GM18858 (cell line): ENCODE data around the gene COX6A2.

Source experiments
- ATAC-seq: cut with Tn5 transposase; IDR thresholded peaks from one replicate; pipeline ENCODE4 v1.9.1; 2021; ENCODE audit not compliant: unreplicated experiment

COX6A2 gene

DNA sequence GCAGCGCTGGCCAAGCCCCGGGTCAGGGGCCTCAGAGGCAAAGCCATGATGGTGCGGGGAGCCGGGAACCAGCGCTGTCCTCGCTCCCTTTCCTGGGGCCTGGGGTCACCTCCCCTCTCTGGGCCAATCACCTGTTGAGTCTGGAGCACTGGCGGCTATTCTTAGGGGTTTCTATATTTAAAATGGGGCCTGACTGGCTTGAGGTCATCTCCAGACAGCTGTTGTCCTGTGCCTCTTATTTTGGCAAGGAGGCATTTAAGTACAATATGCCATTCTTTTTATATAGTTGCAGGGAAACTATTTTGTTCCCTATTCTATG, at the start of gene COX6A2:
COX6A2 (minus strand) TSS at position 82 of the 319 bp plus-strand sequence; CDS start at position 47, 35 bp downstream.
- no peak for ATAC-seq

DNA sequence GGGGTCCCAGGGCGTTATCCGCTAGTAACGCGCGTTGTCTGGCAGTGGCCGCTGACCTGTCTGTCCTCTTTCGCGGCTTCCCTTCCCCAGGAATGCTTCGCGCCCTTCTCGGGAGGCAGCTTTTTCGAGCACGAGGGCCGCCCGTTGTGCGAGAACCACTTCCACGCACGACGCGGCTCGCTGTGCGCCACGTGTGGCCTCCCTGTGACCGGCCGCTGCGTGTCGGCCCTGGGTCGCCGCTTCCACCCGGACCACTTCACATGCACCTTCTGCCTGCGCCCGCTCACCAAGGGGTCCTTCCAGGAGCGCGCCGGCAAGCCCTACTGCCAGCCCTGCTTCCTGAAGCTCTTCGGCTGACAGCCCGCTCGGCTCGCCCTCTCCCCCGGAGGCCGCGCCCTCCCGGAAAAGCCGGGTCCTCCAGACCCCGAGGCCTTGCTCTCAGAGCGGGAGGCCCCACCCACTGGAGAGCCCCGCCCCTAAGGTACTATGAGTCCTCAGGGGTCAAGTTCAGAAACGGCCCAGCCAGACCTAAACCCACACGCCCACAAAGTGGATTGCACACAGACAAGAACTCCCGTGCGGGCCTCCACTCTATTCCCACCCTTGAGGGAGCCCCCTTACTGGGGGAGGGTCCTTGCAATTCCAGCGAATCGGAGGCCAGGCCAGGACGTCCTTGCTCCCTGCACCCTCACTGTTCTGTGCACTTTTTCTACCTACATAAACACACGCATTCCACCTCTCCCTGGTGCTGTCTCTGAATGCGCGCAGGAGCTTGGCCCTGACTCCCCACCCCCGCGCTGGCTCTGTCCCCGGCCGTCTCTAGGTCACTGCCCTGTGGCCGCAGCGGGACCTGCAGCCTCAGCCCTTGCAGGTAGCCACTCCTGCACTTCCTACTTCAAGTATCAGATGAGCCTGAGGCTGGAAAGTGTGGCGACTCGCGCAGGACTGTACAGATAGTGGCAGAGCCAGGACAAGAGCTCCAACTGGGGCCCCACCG, 49.4 kb upstream of the COX6A2 start:
- no peak for ATAC-seq

DNA sequence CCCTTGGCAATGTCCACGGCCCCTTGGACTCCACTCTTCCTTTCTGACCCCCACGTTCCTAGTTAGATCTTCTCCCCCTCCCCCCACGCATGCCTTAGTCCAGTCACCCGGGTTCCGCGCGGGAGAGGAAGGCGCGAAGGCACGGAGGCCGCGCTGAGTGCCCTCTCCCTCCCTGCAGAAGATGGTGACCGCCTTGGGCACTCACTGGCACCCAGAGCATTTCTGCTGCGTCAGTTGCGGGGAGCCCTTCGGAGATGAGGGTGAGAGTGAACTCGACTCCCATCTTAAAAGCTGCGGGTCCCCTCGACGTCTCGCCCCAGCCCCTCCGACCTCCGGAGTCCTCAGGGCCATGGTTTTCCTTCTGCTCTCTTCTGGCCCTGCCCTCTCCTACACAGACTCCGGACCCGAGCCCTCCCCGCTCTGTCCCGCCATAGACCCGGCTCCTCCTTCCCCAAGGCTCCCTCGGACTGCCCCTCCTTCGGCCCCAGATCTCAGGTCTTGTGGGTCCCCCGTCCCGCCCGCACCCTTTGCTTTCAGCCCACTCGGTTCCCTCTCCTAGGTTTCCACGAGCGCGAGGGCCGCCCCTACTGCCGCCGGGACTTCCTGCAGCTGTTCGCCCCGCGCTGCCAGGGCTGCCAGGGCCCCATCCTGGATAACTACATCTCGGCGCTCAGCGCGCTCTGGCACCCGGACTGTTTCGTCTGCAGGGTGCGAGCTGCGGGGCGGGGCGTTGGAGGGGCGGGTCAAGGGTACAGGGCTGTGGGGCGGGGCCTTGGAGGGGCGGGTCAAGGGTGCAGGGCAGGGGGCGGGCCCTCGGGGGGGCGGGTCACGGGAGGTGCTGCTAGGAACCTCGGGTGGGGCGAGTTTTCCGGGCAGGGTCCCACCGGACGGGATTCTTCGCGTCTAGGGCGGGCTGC, 48.4 kb upstream of the COX6A2 start:
- ATAC-seq, result peak; percentile 37

DNA sequence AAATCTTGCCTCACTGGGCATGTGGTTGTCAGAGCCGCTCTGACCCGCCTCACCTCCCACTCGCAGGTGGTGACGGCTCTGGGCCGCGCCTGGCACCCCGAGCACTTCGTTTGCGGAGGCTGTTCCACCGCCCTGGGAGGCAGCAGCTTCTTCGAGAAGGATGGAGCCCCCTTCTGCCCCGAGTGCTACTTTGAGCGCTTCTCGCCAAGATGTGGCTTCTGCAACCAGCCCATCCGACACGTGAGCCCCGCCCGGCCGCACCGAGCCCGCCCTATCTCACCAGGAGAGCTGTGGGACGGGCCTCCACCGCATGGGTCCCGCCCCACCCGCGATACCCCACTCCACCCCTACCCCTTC, 47.8 kb upstream of the COX6A2 start:
- ATAC-seq, result no peak

DNA sequence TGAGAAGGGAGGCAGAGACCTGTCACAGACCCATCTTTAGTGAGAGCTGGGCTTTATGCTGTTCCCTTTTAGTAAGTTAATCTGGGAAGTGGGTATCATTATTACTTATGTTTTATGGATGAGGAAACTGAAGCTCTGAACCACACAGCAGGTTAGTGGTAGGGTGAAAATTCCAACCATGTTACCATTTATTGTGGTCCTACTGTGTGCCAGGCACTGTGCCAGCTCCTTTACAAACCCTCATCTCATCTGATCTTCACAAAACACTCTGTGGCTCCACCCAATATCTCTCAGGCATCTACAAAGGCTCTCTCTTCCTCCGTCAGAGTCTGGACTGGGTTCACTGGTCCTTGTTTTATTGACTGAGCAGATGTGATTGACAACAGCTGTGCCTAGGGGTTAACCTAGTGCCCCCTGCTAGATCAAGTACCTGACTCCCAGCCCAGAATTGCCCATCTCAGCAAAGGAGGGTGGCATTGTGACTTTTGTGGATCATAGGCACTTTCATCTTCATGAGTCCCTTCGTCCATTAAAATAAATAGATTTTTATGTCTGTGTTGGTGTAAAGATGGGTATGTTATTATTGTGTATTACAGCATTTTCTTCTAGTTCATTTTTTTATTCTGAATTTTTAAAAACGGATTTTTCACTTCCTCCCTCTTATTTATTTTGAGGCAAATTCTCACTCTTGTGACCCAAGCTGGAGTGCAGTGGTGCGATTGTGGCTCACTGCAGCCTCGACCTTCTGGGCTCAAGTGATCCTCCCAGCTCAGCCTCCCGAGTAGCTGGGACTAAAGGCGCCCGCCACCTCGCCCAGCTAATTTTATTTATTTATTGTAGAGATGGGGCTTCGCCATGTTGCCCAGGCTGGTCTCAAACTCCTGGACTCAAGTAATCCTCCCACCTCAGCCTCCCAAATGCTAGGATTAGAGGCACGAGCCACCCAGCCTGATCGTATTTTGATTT, 46.9 kb upstream of the COX6A2 start:
- ATAC-seq, result no peak

DNA sequence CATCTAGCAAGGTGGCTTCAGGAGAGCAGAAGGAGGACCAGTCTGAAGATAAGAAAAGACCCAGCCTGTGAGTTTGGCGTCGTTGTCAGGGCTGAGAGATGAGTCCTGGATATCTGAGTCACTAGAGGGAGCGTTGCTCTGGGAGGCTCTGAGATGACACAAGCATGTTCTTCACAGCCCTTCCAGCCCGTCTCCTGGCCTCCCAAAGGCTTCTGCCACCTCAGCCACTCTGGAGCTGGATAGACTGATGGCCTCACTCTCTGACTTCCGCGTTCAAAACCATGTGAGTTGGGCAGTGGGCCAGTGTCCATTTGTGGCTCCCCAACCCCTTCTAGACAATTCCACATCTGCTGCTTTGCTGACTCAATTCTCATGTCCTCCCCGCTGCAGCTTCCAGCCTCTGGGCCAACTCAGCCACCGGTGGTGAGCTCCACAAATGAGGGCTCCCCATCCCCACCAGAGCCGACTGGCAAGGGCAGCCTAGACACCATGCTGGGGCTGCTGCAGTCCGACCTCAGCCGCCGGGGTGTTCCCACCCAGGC, 46.1 kb upstream of the COX6A2 start:
- ATAC-seq, result no peak

DNA sequence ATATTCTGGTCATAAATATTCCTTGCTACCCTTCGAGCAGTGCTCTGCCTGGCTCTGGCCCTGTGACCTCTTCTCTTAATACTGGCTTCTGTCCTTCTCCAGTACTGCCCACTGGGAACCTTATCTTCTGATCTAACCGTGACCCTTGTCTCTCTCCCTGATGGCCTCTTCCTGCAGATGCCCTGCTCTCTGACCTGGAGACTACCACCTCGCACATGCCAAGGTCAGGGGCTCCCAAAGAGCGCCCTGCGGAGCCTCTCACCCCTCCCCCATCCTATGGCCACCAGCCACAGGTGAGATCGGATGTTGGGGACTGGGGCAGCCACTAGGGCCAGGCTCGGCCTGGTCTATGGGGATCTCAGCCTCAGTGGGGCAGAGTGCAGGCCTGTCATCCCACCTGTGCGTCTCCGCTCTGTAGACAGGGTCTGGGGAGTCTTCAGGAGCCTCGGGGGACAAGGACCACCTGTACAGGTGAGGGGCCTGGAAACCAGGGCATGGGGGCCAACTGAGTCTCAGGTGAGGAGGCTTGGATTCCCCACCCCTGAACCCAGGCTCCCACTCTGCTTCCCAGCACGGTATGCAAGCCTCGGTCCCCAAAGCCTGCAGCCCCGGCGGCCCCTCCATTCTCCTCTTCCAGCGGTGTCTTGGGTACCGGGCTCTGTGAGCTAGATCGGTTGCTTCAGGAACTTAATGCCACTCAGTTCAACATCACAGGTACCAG, 45.3 kb upstream of the COX6A2 start:
- no peak for ATAC-seq

DNA sequence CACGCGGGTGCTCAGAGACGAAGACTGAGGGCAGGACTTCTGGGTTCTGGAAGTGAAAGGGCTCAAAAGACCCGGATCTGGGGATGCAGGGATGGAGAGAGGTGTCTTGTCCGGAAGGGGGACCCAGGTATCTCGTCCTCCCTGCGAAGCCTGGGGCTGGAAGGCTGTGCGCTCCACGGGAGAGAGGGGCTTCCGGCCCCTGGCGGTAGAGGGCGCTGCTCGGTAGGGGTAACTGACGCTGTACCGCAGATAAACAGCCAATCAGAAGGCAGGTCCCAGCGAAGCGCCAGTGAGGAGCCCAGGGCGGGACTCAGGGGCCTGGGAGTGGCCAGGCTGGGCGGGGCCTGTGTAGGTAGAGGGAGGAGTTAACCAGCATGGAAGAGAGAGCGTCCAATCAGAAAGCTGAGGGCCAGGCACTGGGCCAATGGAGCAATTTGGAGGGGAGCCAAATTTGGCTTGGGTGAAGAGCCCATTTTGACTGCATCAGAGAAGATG, 44.6 kb upstream of the COX6A2 start:
- no peak for ATAC-seq

DNA sequence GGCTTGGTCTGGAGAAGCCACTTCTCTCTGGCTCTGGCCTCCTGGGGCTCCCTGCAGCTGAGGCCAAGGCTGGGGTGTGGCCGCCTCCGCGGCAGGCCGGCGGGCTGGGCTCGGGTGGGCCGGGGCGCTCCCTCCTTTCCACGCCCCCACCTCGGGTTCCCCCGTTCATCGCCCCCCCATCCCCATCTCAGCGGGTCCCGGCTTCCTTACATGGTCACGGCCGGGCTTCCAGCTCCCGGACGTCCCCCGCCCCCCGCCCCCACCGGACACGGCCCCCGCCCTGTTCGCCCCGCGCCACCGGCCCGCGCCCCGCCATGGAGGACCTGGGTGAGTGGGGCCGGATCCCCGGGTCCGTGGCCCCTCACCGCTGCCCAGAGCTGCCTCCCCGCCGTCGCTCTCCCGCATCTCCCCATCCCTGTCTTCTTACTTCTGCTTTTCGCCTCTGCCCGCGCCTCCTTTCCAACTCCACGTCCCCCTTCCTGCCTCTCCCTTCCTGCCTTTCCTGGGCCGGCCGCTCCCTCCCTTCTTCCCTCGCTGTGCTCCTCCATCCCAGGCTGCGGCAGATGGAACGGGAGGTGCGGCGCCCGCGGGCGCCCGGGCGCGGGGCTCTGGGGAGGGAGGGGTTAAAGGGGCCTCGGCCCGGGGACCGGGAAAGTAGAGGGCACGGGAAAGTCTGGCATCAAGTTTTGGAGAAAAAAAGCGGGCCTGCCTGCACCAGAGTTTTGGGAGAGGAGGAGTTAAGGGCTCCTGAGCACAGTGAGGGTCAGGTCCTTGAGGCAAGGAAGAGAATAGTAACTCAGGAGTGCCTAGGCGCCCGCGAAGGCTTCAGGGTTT, 43.9 kb upstream of the COX6A2 start, which contains the start of gene TGFB1I1:
TGFB1I1 (plus strand) TSS at position 278 of the 834 bp plus-strand sequence; CDS start at position 315, 37 bp downstream.
- no peak for ATAC-seq

DNA sequence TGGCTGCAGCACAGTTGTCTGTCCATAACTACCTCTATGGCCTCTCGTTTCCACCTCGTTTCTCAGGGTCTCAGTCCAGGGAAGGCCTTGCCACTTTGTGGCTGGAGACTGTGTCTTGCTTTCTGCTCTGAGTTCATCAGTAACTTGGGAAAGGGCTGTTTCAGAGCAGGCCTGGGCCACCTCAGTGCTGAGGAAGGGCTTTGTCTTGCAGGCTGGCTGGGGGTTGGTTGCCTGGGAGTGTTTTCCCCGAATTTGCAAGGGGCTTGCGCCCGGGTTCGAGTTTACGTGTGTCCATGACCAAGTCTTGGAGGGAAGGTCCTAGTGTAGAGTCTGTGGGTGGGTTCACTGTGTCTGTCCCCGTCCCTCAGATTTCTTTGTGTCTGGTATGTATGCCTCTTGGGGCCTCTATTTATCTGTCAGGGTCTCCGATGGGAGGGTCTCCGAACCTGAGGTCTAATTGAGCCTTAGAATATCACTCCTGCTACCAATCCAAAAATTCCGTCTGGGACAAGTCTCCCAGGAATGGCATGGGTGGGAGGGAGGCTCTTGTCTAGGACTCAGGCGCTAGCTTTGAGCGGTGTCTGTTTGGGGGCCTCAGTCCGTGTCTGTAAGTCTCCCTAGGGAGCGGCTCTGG, 43.2 kb upstream of the COX6A2 start:
- ATAC-seq, result no peak

DNA sequence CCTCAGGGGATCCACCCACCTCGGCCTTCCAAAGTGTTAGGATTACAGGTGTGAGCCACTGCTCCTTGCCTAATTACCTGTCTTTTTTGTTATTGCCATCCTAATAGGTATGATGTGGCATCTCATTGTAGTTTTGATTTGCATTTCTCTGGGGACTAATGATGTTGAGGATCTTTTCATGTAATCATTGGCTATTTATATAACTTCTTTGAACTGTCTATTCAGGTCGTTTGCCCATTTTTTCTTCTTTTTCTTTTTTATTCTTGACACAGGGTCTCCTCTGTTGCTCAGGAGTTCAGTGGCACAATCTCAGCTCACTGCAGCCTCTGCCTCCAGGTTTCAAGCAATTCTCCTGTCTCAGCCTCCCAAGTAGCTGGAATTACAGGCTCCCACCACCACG, 42.5 kb upstream of the COX6A2 start:
- no peak for ATAC-seq

DNA sequence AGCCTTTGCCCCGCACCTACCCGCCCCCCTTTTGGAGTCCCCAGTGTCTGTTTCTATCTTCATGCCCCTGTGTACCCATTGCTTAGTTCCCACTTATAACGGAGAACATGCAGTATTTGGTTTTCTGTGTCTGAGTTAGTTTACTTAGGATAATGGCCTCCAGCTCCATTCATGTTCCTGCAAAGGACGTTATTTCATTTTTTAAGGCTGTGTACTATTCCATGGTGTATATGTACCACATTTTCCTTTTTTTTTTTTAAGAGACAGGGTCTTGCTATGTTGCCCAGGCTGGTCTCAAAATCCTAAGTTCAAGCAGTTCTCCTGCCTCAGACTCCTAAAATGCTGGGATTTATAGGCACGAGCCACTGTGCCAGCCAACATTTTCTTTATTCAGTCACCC, 39.7 kb upstream of the COX6A2 start:
- ATAC-seq, result no peak

DNA sequence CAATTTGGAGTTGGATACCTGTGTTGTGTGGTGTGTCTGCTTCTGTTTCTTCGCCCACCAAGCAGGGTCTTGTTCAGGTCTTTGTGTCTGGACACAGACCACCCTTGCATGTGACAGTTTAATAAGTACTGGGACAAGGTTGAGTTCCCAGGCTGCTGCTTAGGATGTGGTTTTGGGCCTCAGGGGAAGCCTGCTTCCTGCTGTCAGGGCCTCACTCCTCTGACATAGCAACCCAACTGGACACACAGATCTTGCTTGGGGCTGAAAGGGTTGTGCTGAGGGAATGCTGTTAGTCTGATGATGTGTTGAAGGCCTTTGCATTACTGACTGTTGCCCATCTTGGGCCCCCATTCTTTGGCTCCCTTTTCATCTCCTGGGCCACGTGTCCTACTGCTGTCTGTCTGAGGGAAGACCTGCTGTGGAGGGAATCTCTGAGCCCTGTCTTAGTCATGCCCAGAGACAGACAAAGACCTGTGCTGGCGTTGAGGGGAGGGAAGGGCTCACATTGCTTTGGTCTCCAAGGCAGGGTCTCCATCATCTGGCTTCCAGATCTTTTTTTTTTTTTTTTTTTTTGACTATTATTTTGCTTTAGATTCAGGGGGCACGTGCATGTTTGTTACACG, 39.1 kb upstream of the COX6A2 start:
- no peak for ATAC-seq

DNA sequence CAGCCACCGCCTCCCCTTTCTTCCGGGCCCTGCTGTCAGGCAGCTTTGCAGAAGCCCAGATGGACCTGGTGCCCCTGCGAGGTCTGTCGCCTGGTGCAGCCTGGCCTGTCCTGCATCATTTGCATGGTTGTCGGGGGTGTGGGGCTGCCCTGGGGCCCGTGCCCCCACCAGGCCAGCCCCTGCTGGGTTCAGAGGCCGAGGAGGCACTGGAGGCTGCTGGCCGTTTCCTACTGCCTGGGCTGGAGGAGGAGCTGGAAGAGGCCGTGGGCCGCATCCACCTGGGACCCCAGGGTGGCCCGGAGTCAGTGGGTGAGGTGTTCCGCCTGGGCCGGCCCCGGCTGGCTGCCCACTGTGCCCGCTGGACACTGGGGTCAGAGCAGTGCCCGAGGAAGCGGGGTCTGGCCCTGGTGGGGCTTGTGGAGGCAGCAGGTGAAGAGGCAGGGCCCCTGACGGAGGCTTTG, 38.3 kb upstream of the COX6A2 start:
- ATAC-seq, result no peak

DNA sequence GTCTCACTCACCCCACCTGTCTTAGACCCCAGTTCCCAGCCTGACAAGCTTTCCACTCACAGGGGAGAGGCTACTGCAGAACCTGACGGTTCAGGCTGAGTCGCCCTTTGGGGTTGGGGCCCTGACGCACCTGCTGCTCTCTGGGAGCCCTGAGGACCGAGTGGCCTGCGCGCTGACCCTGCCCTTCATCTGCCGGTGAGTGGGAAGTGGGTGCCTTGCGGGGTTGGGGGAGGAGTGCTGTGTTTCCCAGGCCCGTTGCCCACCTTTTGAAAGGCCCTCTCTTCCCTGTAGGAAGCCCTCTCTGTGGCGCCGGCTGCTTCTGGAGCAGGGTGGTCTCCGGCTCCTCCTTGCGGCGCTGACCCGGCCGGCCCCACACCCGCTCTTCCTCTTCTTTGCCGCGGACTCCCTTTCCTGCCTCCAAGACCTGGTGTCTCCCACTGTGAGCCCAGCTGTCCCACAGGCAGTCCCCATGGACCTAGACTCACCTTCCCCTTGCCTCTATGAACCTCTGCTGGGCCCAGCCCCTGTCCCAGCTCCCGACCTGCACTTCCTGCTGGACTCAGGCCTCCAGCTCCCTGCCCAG, 37.7 kb upstream of the COX6A2 start:
- ATAC-seq, result no peak

DNA sequence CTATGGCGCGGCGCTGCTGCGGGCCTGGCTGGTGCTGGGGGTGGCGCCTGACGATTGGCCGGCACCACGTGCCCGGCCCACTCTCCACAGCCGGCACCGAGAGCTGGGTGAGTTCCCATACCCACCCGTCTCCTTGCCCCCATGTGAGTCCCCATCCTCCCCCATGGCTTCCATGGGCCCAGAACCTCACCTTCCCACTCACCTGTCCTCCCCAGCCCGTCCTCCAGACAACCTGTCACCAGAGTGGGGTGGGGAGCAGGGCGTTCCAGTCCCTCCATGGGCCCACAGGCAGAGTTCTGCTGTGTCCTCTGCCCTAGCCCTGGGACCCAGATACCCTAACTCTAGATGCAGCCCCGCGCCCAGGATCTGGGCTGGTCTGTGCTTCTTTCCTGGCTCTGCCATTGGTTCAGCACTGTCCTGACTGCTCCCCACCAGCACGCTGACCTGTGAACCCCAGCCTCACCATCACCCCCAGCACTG, 36.7 kb upstream of the COX6A2 start:
- ATAC-seq, result no peak

DNA sequence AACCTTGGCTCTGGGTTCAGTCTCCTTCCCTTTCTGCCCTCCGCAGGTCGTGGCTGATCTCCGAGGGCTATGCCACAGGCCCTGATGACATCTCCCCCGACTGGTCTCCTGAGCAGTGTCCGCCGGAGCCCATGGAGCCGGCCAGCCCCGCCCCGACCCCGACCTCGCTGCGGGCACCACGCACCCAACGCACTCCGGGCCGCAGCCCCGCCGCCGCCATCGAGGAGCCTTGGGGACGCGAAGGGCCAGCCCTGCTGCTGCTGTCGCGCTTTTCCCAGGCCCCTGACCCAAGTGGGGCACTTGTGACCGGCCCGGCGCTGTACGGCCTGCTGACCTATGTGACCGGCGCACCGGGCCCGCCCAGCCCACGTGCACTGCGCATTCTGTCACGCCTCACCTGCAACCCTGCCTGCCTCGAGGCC, 36.2 kb upstream of the COX6A2 start:
- ATAC-seq, result no peak
